Astrocyte (in vitro differentiated cells and primary cell): ENCODE results near the gene PLCL1.

ENCODE experiments used
- CTCF ChIP-seq: IDR thresholded peaks from 2 replicates; pipeline ENCODE4 v1.5.1; 2011; ENCODE audit warnings: low read depth, mild to moderate bottlenecking, inconsistent platforms, low read length, moderate library complexity; ENCODE audit not compliant: insufficient read depth
- EZH2 ChIP-seq: IDR thresholded peaks from 2 replicates; pipeline ENCODE4 v1.6.1; 2012; ENCODE audit warnings: mild to moderate bottlenecking, low read length, inconsistent platforms; ENCODE audit not compliant: insufficient read depth

- TF ChIP-seq CTCF: no peak
- no peak for TF ChIP-seq EZH2
Measured at GRCh38 chr2:197867033-197867432, 62.6 kb downstream of the PLCL1 start.
